ENCODE measurements around the gene WDTC1. TPM values are rescaled to one million over a fixed set of nuclear protein-coding genes. Genes with fewer than 3 reads are reported as not detected.

WDTC1 gene
- total RNA-seq, 1 donor from 2014 or later, result 18.2 TPM

- Histone ChIP-seq H3K27me3 (ENCODE audit: insufficient read depth, low read length) (no peaks in the 10 kb centered on the region), H3K79me2 (ENCODE audit: insufficient read depth, low read length) (no peaks in the 10 kb centered on the region), H3K4me3 (ENCODE audit: insufficient read depth, low read depth, low read length) (no peak overlapping the region), H3K27ac (ENCODE audit: low read depth, low read length) (no peak overlapping the region), H3K36me3 (ENCODE audit: insufficient read depth, low read length) (no peaks in the 10 kb centered on the region), H4K20me1 (ENCODE audit: insufficient read depth, low read length) (no peaks in the 10 kb centered on the region), H2AFZ (ENCODE audit: low read depth, low read length) (peak overlapping the region; percentile 18), H3K4me2 (ENCODE audit: low read length) (no peak overlapping the region), H3K4me1 (ENCODE audit: insufficient read depth, low read length) (no peaks in the 10 kb centered on the region), H3K9me3 (ENCODE audit: insufficient read depth, low read depth, low read length) (no peaks in the 10 kb centered on the region), H3K9ac (ENCODE audit: low read length) (no peak overlapping the region)
- DNase-seq (ENCODE audit: low read depth) (no peak), FAIRE-seq (no peak)
- H3K27ac Mint-ChIP-seq (ENCODE audit: unreplicated experiment), result no peak overlapping the region
- H3K4me1 Mint-ChIP-seq (ENCODE audit: low read depth, unreplicated experiment), result no peaks in the 10 kb centered on the region
- no peak overlapping the region for H3K4me3 Mint-ChIP-seq (ENCODE audit: unreplicated experiment)
- no peak for TF ChIP-seq EZH2 (IDR thresholded peaks at IDR 0.05; ENCODE audit: insufficient read depth, low read length)
- no peak for TF ChIP-seq CTCF (IDR thresholded peaks at IDR 0.05; ENCODE audit: insufficient read depth, low read depth, low read length)
- H3K36me3 Mint-ChIP-seq (ENCODE audit: low read depth, unreplicated experiment), result no peaks in the 10 kb centered on the region
- H3K9me3 Mint-ChIP-seq (ENCODE audit: unreplicated experiment), result peaks cover 10% of the 10 kb centered on the region
- peaks cover 1% of the 10 kb centered on the region for H3K27me3 Mint-ChIP-seq (ENCODE audit: low read depth, unreplicated experiment)
Measured at GRCh38 chr1:27225621-27226020, 8.8 kb upstream of the WDTC1 start.

GRCh38 chr1:27227765-27228164 lies 6.7 kb upstream of the WDTC1 start:
- FAIRE-seq, result no peak
- peaks cover 4% of the 10 kb centered on the region for H3K27me3 Mint-ChIP-seq (ENCODE audit: low read depth, unreplicated experiment)
- H3K9me3 Mint-ChIP-seq (ENCODE audit: unreplicated experiment), result peaks cover 8% of the 10 kb centered on the region
- Histone ChIP-seq H3K4me3 (ENCODE audit: insufficient read depth, low read depth, low read length) (no peak overlapping the region), H3K79me2 (ENCODE audit: insufficient read depth, low read length) (no peaks in the 10 kb centered on the region), H3K27me3 (ENCODE audit: insufficient read depth, low read length) (no peaks in the 10 kb centered on the region), H4K20me1 (ENCODE audit: insufficient read depth, low read length) (no peaks in the 10 kb centered on the region), H3K9ac (ENCODE audit: low read length) (no peak overlapping the region), H3K9me3 (ENCODE audit: insufficient read depth, low read depth, low read length) (no peaks in the 10 kb centered on the region), H3K27ac (ENCODE audit: low read depth, low read length) (no peak overlapping the region), H3K36me3 (ENCODE audit: insufficient read depth, low read length) (no peaks in the 10 kb centered on the region), H3K4me2 (ENCODE audit: low read length) (no peak overlapping the region), H2AFZ (ENCODE audit: low read depth, low read length) (no peak overlapping the region), H3K4me1 (ENCODE audit: insufficient read depth, low read length) (no peaks in the 10 kb centered on the region)
- H3K4me3 Mint-ChIP-seq (ENCODE audit: unreplicated experiment), result no peak overlapping the region
- TF ChIP-seq EZH2 (IDR thresholded peaks at IDR 0.05; ENCODE audit: insufficient read depth, low read length), result no peak
- no peak for DNase-seq (ENCODE audit: low read depth)
- H3K27ac Mint-ChIP-seq (ENCODE audit: unreplicated experiment), result no peak overlapping the region
- no peaks in the 10 kb centered on the region for H3K36me3 Mint-ChIP-seq (ENCODE audit: low read depth, unreplicated experiment)
- no peaks in the 10 kb centered on the region for H3K4me1 Mint-ChIP-seq (ENCODE audit: low read depth, unreplicated experiment)

GRCh38 chr1:27233667-27234048 lies 774 bp upstream of the WDTC1 start:
- Histone ChIP-seq H3K27ac (ENCODE audit: low read depth, low read length) (no peak overlapping the region), H3K9me3 (ENCODE audit: insufficient read depth, low read depth, low read length) (no peaks in the 10 kb centered on the region), H3K36me3 (ENCODE audit: insufficient read depth, low read length) (no peaks in the 10 kb centered on the region), H3K9ac (ENCODE audit: low read length) (peak overlapping the region; percentile 55), H4K20me1 (ENCODE audit: insufficient read depth, low read length) (peaks cover 17% of the 10 kb centered on the region), H2AFZ (ENCODE audit: low read depth, low read length) (peak overlapping the region; percentile 91), H3K79me2 (ENCODE audit: insufficient read depth, low read length) (peaks cover 23% of the 10 kb centered on the region), H3K4me3 (ENCODE audit: insufficient read depth, low read depth, low read length) (peak overlapping the region; percentile 59), H3K4me2 (ENCODE audit: low read length) (peak overlapping the region; percentile 98), H3K4me1 (ENCODE audit: insufficient read depth, low read length) (peaks cover 13% of the 10 kb centered on the region), H3K27me3 (ENCODE audit: insufficient read depth, low read length) (no peaks in the 10 kb centered on the region)
- Mint-ChIP-seq H3K27ac (ENCODE audit: unreplicated experiment) (peak overlapping the region; percentile 62), H3K4me1 (ENCODE audit: low read depth, unreplicated experiment) (peaks cover 6% of the 10 kb centered on the region), H3K4me3 (ENCODE audit: unreplicated experiment) (peak overlapping the region; percentile 73), H3K36me3 (ENCODE audit: low read depth, unreplicated experiment) (no peaks in the 10 kb centered on the region), H3K27me3 (ENCODE audit: low read depth, unreplicated experiment) (peaks cover 4% of the 10 kb centered on the region), H3K9me3 (ENCODE audit: unreplicated experiment) (no peaks in the 10 kb centered on the region)
- TF ChIP-seq EZH2 (IDR thresholded peaks at IDR 0.05; ENCODE audit: insufficient read depth, low read length) (no peak), CTCF (IDR thresholded peaks at IDR 0.05; ENCODE audit: insufficient read depth, low read depth, low read length) (no peak)
- DNase-seq (ENCODE audit: low read depth), result no peak
- FAIRE-seq, result no peak
